GM12878 (cell line): ENCODE measurements around the gene SRSF3. TPM values are rescaled to one million over a fixed set of nuclear protein-coding genes. Genes with fewer than 3 reads are reported as not detected.

Experiments used
- ATF3 ChIP-seq: IDR thresholded peaks from 2 replicates; pipeline ENCODE4 v1.6.1; 2011; ENCODE audit warnings: low read depth, mild to moderate bottlenecking, low read length, moderate library complexity, borderline replicate concordance; ENCODE audit errors: extremely low read depth
- CBX3 ChIP-seq: fragments of 200-600 bp; sonication (generic); IDR thresholded peaks from 2 replicates; pipeline ENCODE4 v1.6.1; 2016; ENCODE audit warnings: low read depth, borderline replicate concordance
- CBX5 ChIP-seq: sonication (generic); IDR thresholded peaks from 2 replicates; pipeline ENCODE4 v1.6.1; 2016; ENCODE audit warnings: low read depth, moderate library complexity, mild to moderate bottlenecking, inconsistent platforms
- CEBPB ChIP-seq, 2 experiments: fragments of 150-350 bp in 1 of 2; IDR thresholded peaks; 2 replicates each; pipeline ENCODE4 v1.6.1; 2012 to 2014; ENCODE audit warnings: low read depth in 2 of 2, low read length in 2 of 2, borderline replicate concordance in 1 of 2, inconsistent platforms in 1 of 2
- CREM ChIP-seq: IDR thresholded peaks from 2 replicates; pipeline ENCODE4 v1.6.1; 2014; ENCODE audit warnings: antibody characterized with exemption, low read depth
- DPF2 ChIP-seq: fragments of 450-650 bp; IDR thresholded peaks from 2 replicates; pipeline ENCODE4 v1.6.1; 2017; ENCODE audit warnings: mild to moderate bottlenecking
- EED ChIP-seq: sonication (generic); IDR thresholded peaks from 2 replicates; pipeline ENCODE4 v1.6.1; 2016; ENCODE audit warnings: antibody characterized with exemption, low read depth
- EP300 ChIP-seq, 2 experiments: fragments of 150-350 bp in 1 of 2; IDR thresholded peaks; 2 replicates each; pipeline ENCODE4 v1.6.1; 2011 to 2012; ENCODE audit warnings: low read depth in 2 of 2, low read length in 2 of 2, borderline replicate concordance in 1 of 2, improper control_type of control experiment in 1 of 2, inconsistent platforms in 1 of 2; ENCODE audit not compliant: control insufficient read depth in 1 of 2
- ESRRA ChIP-seq: IDR thresholded peaks from 2 replicates; pipeline ENCODE4 v1.6.1; 2012; ENCODE audit warnings: mild to moderate bottlenecking, low read length, improper control_type of control experiment
- FOXM1 ChIP-seq: IDR thresholded peaks from 2 replicates; pipeline ENCODE4 v1.6.1; 2012; ENCODE audit warnings: low read depth, mild to moderate bottlenecking, inconsistent platforms, low read length, moderate library complexity
- GABPA ChIP-seq: IDR thresholded peaks from 2 replicates; pipeline ENCODE4 v1.6.1; 2014; ENCODE audit warnings: antibody characterized with exemption, low read depth, mild to moderate bottlenecking, inconsistent platforms
- HDAC2 ChIP-seq: fragments of 200-600 bp; sonication (generic); IDR thresholded peaks from 2 replicates; pipeline ENCODE4 v1.6.1; 2017
- HDGF ChIP-seq: fragments of 450-650 bp; IDR thresholded peaks from 2 replicates; pipeline ENCODE4 v1.6.1; 2016; ENCODE audit warnings: antibody characterized with exemption
- MTA3 ChIP-seq: IDR thresholded peaks from 2 replicates; pipeline ENCODE4 v1.6.1; 2012; ENCODE audit warnings: low read length, inconsistent platforms, borderline replicate concordance
- MYB ChIP-seq: fragments of 150-350 bp; IDR thresholded peaks from 2 replicates; pipeline ENCODE4 v1.6.1; 2014; ENCODE audit warnings: mild to moderate bottlenecking, low read depth, low read length, borderline replicate concordance
- MYC ChIP-seq: IDR thresholded peaks from 2 replicates; pipeline ENCODE4 v1.6.1; 2011; ENCODE audit warnings: mild to moderate bottlenecking, low read length, moderate library complexity, inconsistent platforms; ENCODE audit not compliant: insufficient read depth, insufficient replicate concordance, insufficient read length, severe bottlenecking
- SIX5 ChIP-seq: IDR thresholded peaks from 2 replicates; pipeline ENCODE4 v1.6.1; 2011; ENCODE audit warnings: mild to moderate bottlenecking, low read depth, low read length, moderate library complexity; ENCODE audit not compliant: severe bottlenecking
- SMAD1 ChIP-seq: fragments of 450-650 bp; IDR thresholded peaks from 2 replicates; pipeline ENCODE4 v1.6.1; 2018; ENCODE audit warnings: mild to moderate bottlenecking, low read depth; ENCODE audit not compliant: partially characterized antibody
- STAT1 ChIP-seq: fragments of 450-650 bp; conservative IDR thresholded peaks from 2 replicates; pipeline ENCODE4 v1.6.1; 2014; ENCODE audit warnings: antibody characterized with exemption, mild to moderate bottlenecking
- STAT3 ChIP-seq: IDR thresholded peaks from 2 replicates; pipeline ENCODE4 v1.6.1; 2011; ENCODE audit warnings: low read depth, low read length, improper control_type of control experiment
- SUPT20H ChIP-seq: IDR thresholded peaks from 2 replicates; pipeline ENCODE4 v1.6.1; 2011; ENCODE audit warnings: low read depth, mild to moderate bottlenecking, low read length, moderate library complexity, borderline replicate concordance; ENCODE audit not compliant: control insufficient read depth
- WRNIP1 ChIP-seq: IDR thresholded peaks from 2 replicates; pipeline ENCODE4 v1.6.1; 2011; ENCODE audit warnings: low read depth, low read length, improper control_type of control experiment, borderline replicate concordance
- ZNF274 ChIP-seq: IDR thresholded peaks from one replicate; pipeline ENCODE4 v1.8.0; 2011; ENCODE audit not compliant: insufficient read length, insufficient read depth
- polyA plus RNA-seq, 11 experiments: library from polyadenylated mRNA; depleted of rRNA in 4 of 11; unstranded in 6 of 11; stranded (reverse) in 5 of 11; fragments of >200 nt; fragmentation: Nextera tagmentation in 4 of 11; fragmentation: Illumina TruSeq in 1 of 11; extraction: Ambion mirVana in 4 of 11; extraction: Trizol in 1 of 11; gene quantifications; 1 replicate in 1 of 11; 2 replicates in 10 of 11; pipeline versions ENCODE4 v1.2.1 to v1.2.3, GENCODE V29; 2011 to 2016; ENCODE audit warnings: inconsistent platforms in 2 of 11, missing spikeins in 2 of 11, low read depth in 1 of 11
- total RNA-seq, 4 experiments: library from RNA; depleted of rRNA in 3 of 4; stranded (reverse); fragments of >200 nt in 3 of 4; fragmentation: Illumina TruSeq in 1 of 4; extraction: Trizol in 1 of 4; gene quantifications; 2 replicates each; pipeline versions ENCODE4 v1.2.1 to v1.2.3, GENCODE V29; 2013 to 2021
- TF ChIP-seq, protein P1 (sequence below): IDR thresholded peaks from 2 replicates; pipeline ENCODE4 v1.6.1; 2011; ENCODE audit warnings: borderline replicate concordance, low read depth, mild to moderate bottlenecking, moderate library complexity, mixed read lengths, low read length; ENCODE audit not compliant: insufficient read depth; ENCODE audit errors: extremely low read length
- TF ChIP-seq, protein P2 (sequence below): fragments of 450-650 bp; IDR thresholded peaks from 2 replicates; pipeline ENCODE4 v1.6.1; 2017; ENCODE audit warnings: mild to moderate bottlenecking, moderate library complexity

Gene SRSF3
- total and polyA plus RNA-seq, 10 of the 15 experiments (the other 5 are each of a cell fraction or from before 2014, with no cell fraction given): 195 to 1,377 (median 493) TPM

DNA sequence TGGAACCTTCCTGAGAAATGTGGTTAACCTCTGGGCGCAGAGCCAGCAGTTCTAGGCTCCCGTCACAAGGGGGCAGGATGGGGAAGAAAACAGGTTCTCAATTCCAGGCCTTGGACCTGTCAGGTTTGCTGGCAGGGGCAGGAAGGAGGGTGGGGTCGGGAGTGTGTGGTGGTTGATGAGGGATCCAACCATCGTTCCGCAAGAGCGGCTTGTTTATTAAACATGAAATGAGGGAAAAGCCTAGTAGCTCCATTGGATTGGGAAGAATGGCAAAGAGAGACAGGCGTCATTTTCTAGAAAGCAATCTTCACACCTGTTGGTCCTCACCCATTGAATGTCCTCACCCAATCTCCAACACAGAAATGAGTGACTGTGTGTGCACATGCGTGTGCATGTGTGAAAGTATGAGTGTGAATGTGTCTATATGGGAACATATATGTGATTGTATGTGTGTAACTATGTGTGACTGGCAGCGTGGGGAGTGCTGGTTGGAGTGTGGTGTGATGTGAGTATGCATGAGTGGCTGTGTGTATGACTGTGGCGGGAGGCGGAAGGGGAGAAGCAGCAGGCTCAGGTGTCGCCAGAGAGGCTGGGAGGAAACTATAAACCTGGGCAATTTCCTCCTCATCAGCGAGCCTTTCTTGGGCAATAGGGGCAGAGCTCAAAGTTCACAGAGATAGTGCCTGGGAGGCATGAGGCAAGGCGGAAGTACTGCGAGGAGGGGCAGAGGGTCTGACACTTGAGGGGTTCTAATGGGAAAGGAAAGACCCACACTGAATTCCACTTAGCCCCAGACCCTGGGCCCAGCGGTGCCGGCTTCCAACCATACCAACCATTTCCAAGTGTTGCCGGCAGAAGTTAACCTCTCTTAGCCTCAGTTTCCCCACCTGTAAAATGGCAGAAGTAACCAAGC lies 29.6 kb downstream of the SRSF3 start (continued):
- TF ChIP-seq ATF3 (no peak), STAT3 (no peak), CEBPB (IDR thresholded peaks at IDR 0.05; ENCODE audit: borderline replicate concordance in 1 of 2, low read depth in 2 of 2, low read length in 2 of 2) (no peak), STAT1 (no peak; the same call in 1 of the 2 replicates), WRNIP1 (no peak), SUPT20H (no peak), SIX5 (no peak), MTA3 (no peak), EED (peak; percentile 65; the same call in 1 of the 2 replicates), MYC (no peak), DPF2 (0 out of 2 replicates have a peak, but pooled peaks have one; percentile 44), GABPA (no peak), MYB (no peak), ESRRA (no peak), HDAC2 (no peak), SMAD1 (peak; percentile 64), HDGF (peak; percentile 96; the same call in 1 of the 2 replicates), EP300 (IDR thresholded peaks at IDR 0.05; ENCODE audit: borderline replicate concordance in 1 of 2, control insufficient read depth in 1 of 2, low read depth in 2 of 2, low read length in 2 of 2) (no peak), FOXM1 (no peak; the same call in 1 of the 2 replicates), CBX5 (no peak; the same call in 1 of the 2 replicates), CBX3 (no peak), CREM (no peak), ZNF274 (no peak)
- TF ChIP-seq, protein P1, sequence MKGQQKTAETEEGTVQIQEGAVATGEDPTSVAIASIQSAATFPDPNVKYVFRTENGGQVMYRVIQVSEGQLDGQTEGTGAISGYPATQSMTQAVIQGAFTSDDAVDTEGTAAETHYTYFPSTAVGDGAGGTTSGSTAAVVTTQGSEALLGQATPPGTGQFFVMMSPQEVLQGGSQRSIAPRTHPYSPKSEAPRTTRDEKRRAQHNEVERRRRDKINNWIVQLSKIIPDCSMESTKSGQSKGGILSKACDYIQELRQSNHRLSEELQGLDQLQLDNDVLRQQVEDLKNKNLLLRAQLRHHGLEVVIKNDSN: no peak
- TF ChIP-seq, protein P2, sequence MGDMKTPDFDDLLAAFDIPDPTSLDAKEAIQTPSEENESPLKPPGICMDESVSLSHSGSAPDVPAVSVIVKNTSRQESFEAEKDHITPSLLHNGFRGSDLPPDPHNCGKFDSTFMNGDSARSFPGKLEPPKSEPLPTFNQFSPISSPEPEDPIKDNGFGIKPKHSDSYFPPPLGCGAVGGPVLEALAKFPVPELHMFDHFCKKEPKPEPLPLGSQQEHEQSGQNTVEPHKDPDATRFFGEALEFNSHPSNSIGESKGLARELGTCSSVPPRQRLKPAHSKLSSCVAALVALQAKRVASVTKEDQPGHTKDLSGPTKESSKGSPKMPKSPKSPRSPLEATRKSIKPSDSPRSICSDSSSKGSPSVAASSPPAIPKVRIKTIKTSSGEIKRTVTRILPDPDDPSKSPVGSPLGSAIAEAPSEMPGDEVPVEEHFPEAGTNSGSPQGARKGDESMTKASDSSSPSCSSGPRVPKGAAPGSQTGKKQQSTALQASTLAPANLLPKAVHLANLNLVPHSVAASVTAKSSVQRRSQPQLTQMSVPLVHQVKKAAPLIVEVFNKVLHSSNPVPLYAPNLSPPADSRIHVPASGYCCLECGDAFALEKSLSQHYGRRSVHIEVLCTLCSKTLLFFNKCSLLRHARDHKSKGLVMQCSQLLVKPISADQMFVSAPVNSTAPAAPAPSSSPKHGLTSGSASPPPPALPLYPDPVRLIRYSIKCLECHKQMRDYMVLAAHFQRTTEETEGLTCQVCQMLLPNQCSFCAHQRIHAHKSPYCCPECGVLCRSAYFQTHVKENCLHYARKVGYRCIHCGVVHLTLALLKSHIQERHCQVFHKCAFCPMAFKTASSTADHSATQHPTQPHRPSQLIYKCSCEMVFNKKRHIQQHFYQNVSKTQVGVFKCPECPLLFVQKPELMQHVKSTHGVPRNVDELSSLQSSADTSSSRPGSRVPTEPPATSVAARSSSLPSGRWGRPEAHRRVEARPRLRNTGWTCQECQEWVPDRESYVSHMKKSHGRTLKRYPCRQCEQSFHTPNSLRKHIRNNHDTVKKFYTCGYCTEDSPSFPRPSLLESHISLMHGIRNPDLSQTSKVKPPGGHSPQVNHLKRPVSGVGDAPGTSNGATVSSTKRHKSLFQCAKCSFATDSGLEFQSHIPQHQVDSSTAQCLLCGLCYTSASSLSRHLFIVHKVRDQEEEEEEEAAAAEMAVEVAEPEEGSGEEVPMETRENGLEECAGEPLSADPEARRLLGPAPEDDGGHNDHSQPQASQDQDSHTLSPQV: no peak
